ENCODE measurements around the gene GAA. TPM values are rescaled to one million over a fixed set of nuclear protein-coding genes. Genes with fewer than 3 reads are reported as not detected.

GAA gene
- total RNA-seq, 1 experiment from 2014 or later, result 131 TPM

- intact Hi-C loops (cut with micrococcal nuclease), result no loop called here
- Histone ChIP-seq H3K4me1 (ENCODE audit: control insufficient read depth in 1 of 2, insufficient read depth in 2 of 2, low read length in 2 of 2) (peaks cover 5 to 14% of the 10 kb centered on the region in 2 experiments), H3K27ac (ENCODE audit: low read depth, low read length) (no peak overlapping the region), H3K9me3 (ENCODE audit: control insufficient read depth in 1 of 2, insufficient read depth in 1 of 2, low read depth in 1 of 2, low read length in 2 of 2) (no peaks in the 10 kb centered on the region), H2AFZ (ENCODE audit: low read depth, low read length, poor library complexity, severe bottlenecking) (no peak overlapping the region), H3K27me3 (ENCODE audit: insufficient read depth, low read length) (no peaks in the 10 kb centered on the region), H3K36me3 (ENCODE audit: control insufficient read depth in 1 of 2, insufficient read depth in 2 of 2, low read length in 2 of 2) (no peaks in the 10 kb centered on the region), H3K4me3 (replicated peaks in 1 of 2; ENCODE audit: low read depth in 1 of 2, low read length in 2 of 2) (no peak overlapping the region), H3K9ac (ENCODE audit: low read length) (no peak overlapping the region), H3K9me2 (ENCODE audit: insufficient read depth) (no peaks in the 10 kb centered on the region), H4K20me1 (ENCODE audit: insufficient read depth) (no peaks in the 10 kb centered on the region), H3K4me2 (ENCODE audit: low read length) (no peak overlapping the region), H3K79me2 (ENCODE audit: insufficient read depth, low read length) (peaks cover under 1% of the 10 kb centered on the region; the same call in 1 of the 2 replicates)
- no TSS peak for BruUV-seq (replicated peaks)
- POLR2A ChIA-PET, result no interaction called here
- no peak for TF ChIP-seq MAX (IDR thresholded peaks at IDR 0.05)
- TF ChIP-seq YY1 (IDR thresholded peaks at IDR 0.05; ENCODE audit: extremely low read depth, insufficient replicate concordance, low read depth, low read length), result no peak
- TF ChIP-seq ELF1 (IDR thresholded peaks at IDR 0.05; ENCODE audit: borderline replicate concordance, low read depth), result no peak
- no peak for TF ChIP-seq SP1 (IDR thresholded peaks at IDR 0.05; ENCODE audit: low read depth)
- TF ChIP-seq, protein P1, sequence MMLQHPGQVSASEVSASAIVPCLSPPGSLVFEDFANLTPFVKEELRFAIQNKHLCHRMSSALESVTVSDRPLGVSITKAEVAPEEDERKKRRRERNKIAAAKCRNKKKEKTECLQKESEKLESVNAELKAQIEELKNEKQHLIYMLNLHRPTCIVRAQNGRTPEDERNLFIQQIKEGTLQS (IDR thresholded peaks at IDR 0.05), result no peak
- no peak for TF ChIP-seq CBX3 (IDR thresholded peaks at IDR 0.05; ENCODE audit: low read depth)
- no peak for TF ChIP-seq SIN3A (IDR thresholded peaks at IDR 0.05; ENCODE audit: low read depth)
- TF ChIP-seq ZNF274 (IDR thresholded peaks at IDR 0.05; ENCODE audit: low read depth, low read length), result no peak
- TF ChIP-seq TCF7L2 (IDR thresholded peaks at IDR 0.05; ENCODE audit: borderline replicate concordance, extremely low read depth, insufficient read depth, insufficient read length), result no peak
- TF ChIP-seq RAD21 (IDR thresholded peaks at IDR 0.05; ENCODE audit: low read depth), result no peak
- no peak for TF ChIP-seq POLR2AphosphoS5 (IDR thresholded peaks at IDR 0.05; ENCODE audit: low read depth, low read length)
- TF ChIP-seq, protein P2, sequence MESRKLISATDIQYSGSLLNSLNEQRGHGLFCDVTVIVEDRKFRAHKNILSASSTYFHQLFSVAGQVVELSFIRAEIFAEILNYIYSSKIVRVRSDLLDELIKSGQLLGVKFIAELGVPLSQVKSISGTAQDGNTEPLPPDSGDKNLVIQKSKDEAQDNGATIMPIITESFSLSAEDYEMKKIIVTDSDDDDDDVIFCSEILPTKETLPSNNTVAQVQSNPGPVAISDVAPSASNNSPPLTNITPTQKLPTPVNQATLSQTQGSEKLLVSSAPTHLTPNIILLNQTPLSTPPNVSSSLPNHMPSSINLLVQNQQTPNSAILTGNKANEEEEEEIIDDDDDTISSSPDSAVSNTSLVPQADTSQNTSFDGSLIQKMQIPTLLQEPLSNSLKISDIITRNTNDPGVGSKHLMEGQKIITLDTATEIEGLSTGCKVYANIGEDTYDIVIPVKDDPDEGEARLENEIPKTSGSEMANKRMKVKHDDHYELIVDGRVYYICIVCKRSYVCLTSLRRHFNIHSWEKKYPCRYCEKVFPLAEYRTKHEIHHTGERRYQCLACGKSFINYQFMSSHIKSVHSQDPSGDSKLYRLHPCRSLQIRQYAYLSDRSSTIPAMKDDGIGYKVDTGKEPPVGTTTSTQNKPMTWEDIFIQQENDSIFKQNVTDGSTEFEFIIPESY (IDR thresholded peaks at IDR 0.05; ENCODE audit: extremely low read depth, insufficient replicate concordance, low read length), result no peak
- TF ChIP-seq EGR1 (IDR thresholded peaks at IDR 0.05; ENCODE audit: low read depth), result no peak
- TF ChIP-seq, protein P3, sequence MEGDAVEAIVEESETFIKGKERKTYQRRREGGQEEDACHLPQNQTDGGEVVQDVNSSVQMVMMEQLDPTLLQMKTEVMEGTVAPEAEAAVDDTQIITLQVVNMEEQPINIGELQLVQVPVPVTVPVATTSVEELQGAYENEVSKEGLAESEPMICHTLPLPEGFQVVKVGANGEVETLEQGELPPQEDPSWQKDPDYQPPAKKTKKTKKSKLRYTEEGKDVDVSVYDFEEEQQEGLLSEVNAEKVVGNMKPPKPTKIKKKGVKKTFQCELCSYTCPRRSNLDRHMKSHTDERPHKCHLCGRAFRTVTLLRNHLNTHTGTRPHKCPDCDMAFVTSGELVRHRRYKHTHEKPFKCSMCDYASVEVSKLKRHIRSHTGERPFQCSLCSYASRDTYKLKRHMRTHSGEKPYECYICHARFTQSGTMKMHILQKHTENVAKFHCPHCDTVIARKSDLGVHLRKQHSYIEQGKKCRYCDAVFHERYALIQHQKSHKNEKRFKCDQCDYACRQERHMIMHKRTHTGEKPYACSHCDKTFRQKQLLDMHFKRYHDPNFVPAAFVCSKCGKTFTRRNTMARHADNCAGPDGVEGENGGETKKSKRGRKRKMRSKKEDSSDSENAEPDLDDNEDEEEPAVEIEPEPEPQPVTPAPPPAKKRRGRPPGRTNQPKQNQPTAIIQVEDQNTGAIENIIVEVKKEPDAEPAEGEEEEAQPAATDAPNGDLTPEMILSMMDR (IDR thresholded peaks at IDR 0.05 in 2 of 3, conservative IDR thresholded peaks at IDR 0.05 in 1 of 3; ENCODE audit: borderline replicate concordance in 1 of 3, insufficient read depth in 1 of 3, low read depth in 2 of 3, low read length in 2 of 3), result no peak
- CTCF ChIA-PET, result no interaction called here
- RAD21 ChIA-PET (ENCODE audit: low non-redundant PET in 1 of 2, low total read pairs in 2 of 2, uncharacterized antibody in 2 of 2, unreplicated experiment in 2 of 2), result no interaction called here
- no peak for DNase-seq (ENCODE audit: low read depth, low spot score)
- no peak for ATAC-seq
Observed at GRCh38 chr17:80096561-80097021, 4.8 kb upstream of the GAA start.

Measured in HCT116 (cell line).